NCI-H82 treated with DMSO at 0.1 percent for 48 hours (cell line): ENCODE results near the gene CSTPP1.

ENCODE experiments used
- DNase-seq: peaks from one replicate; lab custom pipeline; 2025; ENCODE audit not compliant: unreplicated experiment; lab: John Stamatoyannopoulos, UW

Gene CSTPP1

DNA sequence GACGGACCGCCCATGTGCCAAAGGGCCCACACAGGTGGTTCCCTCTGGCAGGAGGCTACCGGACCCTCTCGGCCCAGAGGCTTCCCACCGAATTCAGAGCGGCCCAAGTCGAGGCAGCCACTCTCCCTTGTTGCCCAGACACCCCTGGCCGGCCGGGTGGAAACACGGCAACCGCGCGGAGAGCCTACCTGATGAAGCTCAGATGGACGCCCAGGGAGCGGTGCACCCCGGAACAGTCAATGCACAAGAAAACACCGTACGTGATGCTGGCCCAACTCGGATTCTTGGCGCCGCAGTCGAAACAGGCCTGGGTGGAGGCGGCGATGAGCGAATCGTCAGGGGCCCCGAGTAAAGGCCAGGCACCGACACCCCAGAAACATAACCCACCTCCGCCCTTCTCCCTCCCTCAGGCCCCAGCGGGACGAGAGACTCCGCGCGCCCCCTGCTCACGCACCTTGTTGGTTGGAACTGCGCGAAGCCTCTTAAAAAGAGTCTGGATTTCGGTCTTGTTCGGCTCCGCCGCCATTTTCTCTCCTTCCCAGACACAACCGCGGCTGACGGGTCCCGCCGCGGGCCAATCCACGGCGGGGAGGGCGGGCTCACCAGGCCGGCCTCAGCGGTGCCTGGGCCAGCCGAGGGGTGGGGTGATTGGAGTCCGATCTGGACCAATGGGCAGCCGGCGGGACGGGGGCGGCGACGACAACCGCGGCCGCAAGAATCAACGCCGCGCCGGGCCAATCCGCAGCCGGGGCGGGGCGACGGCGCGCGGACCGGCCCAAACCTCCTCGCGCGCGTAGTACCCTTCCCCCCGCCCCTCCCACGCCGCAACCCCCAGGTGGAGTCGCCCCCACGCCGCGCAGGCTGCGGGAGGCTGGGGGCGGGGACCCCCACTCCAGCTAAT, 240.0 kb downstream of the CSTPP1 start, which contains the start of gene ARFGAP2:
Gene ARFGAP2, minus strand, starts transcription at position 552 of the 901 bp plus-strand sequence. Its CDS starts 26 bp downstream, at position 526.
- peak; percentile 74 for DNase-seq

- DNase-seq, result peak; percentile 40
Measured at GRCh38 chr11:47177229-47177845, 240.8 kb downstream of the CSTPP1 start.

DNA sequence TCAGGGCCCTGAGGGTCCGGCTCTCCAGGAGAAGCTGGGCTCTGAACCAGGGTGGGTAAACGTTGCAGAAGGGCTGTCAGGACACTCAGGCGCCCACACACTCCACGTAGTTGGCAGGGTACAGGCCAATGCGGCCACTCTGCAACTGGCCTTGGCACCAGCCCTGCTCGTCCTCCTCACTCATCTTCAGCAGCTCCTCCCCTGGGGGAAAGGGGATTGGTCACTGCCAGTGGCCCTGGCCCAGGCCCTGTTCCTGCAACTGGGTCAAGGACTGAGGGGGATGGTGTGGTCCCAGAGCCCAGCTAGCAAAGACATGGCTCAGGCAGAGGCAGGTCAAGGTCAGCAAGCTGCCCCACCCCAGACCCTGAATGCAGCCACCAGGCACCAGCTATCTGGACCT, 241.3 kb downstream of the CSTPP1 start:
- DNase-seq, result no peak

DNA sequence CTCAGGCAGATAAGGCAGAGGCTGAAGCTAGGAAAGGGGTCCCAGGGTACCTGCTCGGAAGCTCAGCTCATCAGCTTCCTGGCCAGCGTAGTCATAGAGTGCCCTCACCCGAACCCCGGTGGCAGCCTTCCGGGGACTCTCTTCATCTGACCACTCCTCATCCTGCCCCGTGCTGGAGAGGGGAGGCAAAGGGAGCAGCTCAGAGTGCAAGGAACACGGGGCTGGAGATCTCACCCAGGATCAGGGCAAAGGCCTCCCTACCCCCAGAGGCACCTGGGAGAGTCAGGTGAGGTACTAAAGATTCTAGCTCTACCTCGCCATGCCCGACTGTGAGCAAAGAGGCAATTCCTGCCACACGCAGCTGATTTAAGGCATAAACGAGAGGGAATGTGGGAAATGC, 241.8 kb downstream of the CSTPP1 start:
- no peak for DNase-seq

DNA sequence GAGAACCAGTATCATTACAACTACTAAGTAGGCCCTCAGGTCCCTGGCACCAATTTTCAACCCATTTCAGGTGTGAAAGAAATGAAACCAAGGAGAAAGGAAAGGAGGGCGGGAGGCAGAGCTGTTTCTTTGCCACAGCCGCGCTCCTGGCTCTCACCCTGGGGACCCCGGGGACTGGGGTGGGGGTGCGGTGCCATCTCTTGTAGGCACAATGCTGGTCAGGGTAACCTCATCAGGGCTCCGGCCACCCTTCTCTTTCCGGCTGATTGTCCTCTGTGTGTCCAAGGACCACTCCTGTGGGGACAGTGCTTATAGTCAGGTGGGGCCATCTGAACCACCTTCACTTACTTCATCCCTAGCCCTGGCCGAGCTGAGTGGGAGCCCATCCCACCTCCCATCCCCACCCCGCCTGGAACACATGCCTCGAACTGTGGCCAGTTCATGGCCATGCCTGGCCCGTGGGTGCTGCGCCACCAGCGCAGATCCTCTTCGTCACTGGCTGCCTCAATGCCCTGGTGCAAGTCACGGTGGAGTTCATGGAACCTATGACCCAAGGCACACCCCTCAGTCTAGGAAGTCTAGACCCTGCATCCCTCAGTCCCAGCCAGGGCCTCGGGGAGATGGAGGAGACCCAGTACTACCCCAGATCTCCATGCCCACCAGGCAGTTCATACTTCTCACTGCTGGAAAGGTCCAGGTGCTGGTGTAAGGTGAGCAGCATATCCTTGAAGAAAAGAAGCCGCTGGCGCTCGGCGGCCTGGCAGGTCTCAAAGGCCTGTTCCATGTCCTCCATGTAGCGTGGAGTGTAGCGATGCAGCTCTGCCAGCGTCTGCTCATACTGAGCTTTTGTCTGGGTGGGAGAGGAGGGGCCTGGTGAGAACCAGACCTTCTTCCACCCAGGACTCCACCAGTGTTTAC, 242.4 kb downstream of the CSTPP1 start:
- DNase-seq, result no peak

- DNase-seq, result no peak
Measured at GRCh38 chr11:47179655-47179991, 243.1 kb downstream of the CSTPP1 start.

DNA sequence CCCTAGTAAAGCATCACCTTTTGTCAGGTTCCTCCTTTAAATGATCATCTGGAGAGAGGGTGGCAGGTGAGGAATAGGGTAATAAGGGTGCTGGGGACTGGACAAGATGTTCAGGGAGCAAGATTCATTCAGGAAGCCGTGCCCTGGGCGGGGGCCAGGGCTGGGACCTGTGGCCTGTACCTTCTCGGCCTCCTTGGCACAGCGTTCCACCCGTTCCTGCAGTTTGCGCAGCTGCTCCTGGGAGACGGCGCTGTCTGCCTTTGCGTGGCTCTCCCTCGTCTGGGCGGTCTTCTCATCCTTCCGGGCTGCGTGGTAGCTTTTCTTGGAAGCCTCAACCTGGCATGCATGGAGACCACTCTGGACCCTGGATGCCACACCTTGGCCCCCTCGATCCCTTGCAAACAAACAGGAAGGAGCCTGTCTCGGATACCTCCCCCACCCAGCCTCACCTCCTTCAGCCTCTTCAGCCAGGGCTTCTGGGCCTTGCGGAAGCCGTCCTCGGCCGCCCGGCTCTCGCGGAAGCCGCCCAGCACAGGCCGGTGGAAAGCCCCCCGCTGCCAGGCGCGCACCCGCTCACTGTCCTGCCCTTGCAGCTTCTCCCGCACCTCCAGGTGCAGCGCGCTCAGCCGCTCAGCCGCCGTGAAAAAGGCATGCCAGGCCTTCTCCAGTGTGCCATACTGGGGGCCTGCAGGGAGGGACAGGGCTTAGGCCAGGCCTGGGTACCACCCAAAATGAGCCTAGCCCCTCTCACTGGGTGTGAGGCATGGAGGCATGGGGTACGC, 243.6 kb downstream of the CSTPP1 start:
- no peak for DNase-seq

DNA sequence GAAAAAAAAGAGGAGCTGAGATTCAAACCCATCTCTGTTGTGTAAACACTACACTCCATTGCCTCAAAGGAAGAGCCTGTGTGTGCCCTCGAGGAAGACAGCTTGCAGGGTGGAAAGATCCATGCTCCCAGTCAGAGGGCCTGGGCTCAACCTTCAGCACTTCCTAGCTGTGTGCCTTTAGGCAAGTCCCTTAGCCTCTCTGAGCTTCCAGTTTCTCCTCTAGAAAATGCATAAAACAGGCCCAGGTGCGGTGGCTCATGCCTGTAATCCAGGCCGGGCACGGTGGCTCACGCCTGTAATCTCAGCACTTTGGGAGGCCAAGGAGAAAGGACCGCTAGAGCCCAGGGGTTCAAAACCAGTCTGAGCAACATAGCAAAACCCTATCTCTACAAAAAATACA, 244.7 kb downstream of the CSTPP1 start:
- no peak for DNase-seq

DNA sequence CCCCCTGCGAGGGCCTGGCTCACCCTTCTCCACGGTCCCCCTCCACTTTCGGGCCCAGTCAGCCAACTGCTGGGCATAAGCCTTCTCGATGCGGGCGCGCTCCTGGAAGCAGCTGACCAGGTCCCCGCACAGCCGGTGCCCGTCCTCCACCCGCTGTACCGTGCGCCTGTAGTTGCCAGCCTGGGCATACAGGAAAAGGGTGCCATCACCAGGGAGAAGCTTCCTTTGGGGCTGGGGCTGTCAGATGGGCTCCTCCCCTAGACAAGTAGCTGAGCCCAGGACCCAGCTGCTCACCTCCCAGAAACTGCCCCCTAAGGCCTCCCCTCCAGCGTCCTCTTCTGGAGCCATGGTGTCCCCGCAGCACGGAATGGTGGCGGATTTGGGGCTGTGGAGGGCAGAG, 245.8 kb downstream of the CSTPP1 start:
- DNase-seq, result no peak

DNA sequence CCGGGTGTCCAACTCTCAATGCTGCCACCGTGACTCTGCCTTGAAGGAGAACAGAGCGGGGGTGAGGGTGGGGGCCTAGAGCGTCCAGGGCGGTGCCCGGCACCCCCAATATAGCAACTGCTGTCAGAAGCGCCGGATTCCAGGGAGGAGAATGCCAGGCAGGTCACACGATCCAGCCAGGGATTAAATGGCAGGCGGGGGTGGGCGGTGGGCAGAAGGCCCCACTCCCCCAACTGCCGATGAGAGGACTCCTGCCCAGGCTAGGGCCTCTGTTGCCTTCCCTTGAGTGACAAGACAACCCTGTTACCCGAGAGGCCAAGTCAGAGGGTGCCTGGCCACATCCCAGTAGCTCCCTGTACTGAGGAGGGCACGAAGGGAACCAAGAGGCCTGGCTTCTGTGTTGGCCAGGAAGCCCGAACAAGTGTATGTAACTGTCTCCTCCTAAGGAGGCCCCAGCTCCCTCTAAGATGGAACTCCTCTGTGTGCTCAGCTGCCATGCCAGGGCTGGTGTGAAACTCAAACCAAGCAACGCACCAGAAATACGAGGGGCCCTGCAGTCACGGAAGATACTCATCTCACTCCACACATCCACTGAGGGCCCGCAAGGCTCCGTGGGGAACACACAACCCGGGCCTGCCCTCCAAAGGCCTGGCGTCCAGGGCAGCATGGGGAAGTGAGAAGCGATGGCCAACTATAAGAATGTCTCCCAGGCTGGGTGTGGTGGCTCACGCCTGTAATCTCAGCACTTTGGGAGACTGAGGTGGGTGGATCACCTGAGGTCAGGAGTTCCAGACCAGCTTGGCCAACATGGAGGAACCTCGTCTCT, 246.7 kb downstream of the CSTPP1 start:
- no peak for DNase-seq

DNA sequence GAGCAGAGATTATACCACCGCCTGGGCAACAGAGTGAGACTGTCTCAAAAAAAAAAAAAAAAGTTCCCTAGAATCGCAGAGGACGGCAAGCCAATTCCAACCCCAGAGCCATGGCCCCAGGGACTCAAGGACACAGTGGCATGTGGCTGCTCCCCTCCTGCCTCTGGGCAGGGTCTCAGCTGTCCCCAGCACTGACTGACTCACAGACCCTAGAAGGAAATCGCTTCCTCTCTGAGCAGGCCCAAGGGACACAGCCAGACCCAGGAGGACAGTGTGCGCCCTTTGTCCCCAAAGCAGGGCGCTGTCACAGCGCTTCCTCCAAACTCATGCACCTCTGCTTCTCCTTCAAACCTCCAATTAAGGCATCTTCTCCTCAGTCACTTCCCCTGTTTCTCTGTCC, 247.4 kb downstream of the CSTPP1 start:
- no peak for DNase-seq

DNA sequence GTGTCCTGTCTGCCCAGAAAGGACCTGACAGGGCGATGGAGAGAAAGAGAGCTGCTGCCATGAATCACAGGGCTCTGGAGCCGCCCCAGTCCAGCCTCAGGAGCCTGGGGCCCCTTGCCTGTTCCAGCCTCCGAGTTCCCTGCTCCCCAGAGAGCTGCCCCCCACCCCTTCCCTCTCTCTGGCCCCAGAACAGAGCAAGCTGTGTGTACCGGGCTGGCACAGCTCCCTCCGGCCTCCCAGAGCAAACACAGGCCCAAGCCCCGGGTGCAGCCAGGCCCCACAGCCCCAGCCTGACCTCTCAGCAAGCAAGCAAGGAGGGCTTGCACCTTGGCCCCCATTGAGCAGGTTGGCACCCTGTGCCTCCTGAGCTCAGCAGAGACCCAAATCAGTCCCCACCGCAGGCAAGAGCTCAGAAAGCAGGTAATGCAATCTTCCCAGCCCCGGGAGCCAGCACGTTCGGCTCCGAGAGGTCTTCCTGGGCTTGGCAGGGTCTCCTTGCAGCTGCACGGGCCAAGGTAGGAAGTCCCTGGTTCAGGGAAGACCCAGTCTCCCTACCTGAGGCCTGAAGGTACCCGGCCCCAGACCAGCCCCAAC, 248.2 kb downstream of the CSTPP1 start:
- no peak for DNase-seq

GRCh38 chr11:47185305-47186075, 248.9 kb downstream of the CSTPP1 start:
- DNase-seq, result no peak

DNA sequence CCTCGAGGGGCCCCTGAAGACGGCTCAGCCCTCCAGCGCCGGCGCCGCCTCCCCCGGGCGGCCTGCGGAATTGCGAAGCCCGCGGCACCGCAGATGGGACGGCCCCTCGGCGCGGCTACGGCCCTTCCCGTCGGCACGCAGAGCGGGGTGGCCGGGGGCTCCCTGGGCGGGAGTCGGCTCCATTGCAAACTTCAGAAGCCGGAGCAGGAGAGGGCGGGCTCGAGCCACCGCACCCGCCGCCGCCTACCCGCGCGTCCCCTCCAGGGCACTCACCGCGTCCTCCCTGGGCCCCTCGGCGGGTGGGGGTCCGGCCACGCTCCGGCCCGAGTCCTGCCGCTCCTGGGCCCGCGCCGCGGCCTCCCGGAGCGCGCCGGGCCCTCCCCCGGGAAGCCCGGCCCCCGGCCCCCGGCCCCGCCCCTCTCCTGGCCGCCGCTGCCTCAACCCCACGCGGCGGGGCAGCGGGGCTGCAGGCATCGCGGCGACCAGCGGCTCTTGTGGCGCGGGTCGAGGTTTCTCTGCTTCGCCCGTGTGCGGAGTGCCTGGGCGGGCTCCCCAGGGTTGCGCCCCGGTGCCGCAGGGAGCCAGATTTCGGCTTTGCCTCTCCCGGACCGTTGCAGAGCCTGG, 249.6 kb downstream of the CSTPP1 start, which contains the start of gene PACSIN3:
Gene PACSIN3, minus strand, starts transcription at position 359 of the 624 bp plus-strand sequence. CDS start 3,707 bp downstream, outside the sequence.
- no peak for DNase-seq

GRCh38 chr11:47186700-47187695, 250.4 kb downstream of the CSTPP1 start:
- peak; percentile 47 for DNase-seq

- DNase-seq, result no peak
Measured at GRCh38 chr11:47187723-47188122, 251.2 kb downstream of the CSTPP1 start.

- DNase-seq, result no peak
Measured at GRCh38 chr11:47188259-47188658, 251.7 kb downstream of the CSTPP1 start.
